GM19463 (cell line): ENCODE measurements around the gene G3BP1.
"Not testable (repeated sequence)": the region's sequence is repeated elsewhere in the genome, so short reads cannot be mapped to it uniquely, and the experiment has no call there.

Experiments
- ATAC-seq: cut with Tn5 transposase; IDR thresholded peaks from one replicate; pipeline ENCODE4 v1.9.1; 2021; ENCODE audit warnings: mild to moderate bottlenecking, moderate library complexity; ENCODE audit not compliant: unreplicated experiment

The G3BP1 gene

GRCh38 chr5:151793358-151793757 lies 21.6 kb downstream of the G3BP1 start:
- no peak for ATAC-seq

GRCh38 chr5:151795426-151795825 lies 23.7 kb downstream of the G3BP1 start:
- no peak for ATAC-seq

DNA sequence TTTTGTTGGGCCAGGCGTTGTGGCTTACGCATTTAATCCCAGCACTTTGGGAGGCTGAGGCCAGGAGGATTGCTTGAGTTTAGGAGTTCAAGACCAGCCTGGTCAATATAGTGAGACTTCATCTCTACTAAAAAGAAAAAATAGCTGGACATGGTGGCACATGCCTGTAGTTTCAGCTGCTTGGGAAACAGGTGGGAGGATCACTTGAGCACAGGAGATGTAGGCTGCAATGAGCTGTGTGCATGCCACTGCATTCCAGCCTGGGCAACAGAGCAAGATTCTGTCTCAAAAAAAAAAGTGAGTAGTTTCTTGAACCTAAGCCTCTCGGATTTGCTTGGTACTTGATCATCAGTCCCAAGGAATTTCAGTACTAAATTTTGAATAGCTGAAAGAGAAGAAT lies 26.9 kb downstream of the G3BP1 start:
- ATAC-seq: no peak

- no peak for ATAC-seq
Observed at GRCh38 chr5:151799407-151799806, 27.7 kb downstream of the G3BP1 start.

GRCh38 chr5:151800532-151800931 lies 28.8 kb downstream of the G3BP1 start:
- no peak for ATAC-seq

DNA sequence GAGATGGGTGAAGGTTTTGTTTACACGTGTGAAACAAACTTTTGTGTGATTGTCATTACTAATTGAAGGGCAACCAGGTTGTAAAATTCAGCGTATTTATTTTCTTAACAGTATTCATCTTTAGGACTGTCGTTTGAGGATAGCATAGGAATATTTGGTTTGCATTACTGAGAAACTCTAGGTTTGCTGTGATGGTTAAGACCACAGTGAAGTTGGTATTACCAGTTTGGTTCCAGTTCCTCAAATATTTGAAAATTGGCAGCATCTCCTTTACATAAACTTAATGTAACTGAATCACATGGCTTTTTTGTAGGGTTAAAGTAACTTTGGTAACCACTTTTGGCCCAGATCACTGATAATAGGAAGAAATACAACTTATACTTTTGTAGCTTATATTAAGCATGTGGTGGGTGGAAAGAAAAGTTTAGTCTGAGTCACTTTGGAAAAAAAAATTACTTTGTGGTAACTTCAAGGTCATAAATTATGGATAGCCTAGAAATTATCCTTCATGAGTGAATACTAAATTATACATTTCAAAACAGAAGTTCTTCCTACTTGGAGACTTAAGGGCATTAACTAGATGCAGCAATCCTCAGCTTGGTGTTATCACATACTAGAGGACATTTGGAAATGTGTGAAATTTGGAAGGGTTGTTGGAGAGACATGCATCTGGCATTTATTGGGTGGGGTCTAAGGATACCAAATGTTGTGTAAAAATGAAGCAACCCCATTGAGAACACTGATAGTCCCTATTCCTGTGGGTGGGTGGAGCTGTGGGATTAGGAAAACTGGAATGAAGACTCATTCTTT lies 33.9 kb downstream of the G3BP1 start:
- ATAC-seq: no peak

GRCh38 chr5:151808451-151809169 lies 36.9 kb downstream of the G3BP1 start:
- ATAC-seq: no peak

DNA sequence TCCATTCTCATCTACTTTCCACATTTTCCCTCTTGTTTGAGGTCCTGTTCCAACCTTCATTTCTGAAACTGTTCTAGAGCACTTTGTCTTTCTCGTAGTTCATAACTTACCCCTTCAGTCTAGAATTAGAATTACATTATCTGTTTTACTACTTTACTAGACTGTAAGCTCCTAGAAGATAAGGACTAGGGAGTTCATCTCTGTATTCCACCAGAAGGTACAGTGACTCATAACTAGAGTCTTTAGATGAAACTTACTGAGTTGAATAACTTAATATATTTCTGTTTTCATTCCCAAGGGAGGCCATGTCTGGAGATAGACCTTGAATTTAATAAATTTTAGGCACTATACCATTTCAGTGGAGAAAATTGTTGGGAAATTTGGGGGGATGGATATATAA lies 38.7 kb downstream of the G3BP1 start:
- peak; percentile 37 for ATAC-seq

GRCh38 chr5:151810897-151811296 lies 39.1 kb downstream of the G3BP1 start:
- no peak for ATAC-seq

DNA sequence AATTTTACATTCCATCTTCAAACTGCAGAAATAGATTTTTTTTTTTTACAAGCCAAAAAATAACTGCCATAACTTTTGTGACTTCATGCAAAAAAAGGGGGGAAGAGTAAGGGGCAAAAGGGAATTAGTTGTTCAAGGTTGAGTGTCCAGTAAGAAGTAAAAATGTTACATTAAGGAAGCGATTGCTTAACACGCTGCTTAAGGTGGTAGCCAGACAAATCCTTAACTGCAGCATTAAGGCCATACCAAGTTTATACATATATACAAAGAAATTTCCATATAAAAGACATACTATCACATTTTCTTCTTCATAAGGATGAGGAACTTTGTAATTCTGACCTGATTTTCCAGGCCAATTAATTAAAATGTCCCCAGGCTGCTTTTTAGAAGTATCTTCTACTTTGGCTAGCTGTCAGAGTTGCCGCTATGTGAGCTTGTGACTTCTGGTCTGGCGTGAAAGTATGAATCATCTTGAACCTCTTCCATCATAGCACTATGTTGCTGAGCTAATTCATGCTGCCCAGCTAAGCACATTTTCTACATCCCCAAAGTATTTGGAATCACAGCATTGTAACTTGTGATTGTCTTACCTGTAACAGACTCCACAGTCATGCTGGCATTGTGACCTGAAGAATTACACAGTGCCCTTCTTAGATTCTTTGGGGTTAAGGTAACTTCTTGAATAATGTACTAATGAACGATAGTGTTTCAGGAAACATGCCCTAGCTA lies 40.0 kb downstream of the G3BP1 start:
- ATAC-seq: no peak

- ATAC-seq: no peak
Observed at GRCh38 chr5:151812757-151813309, 41.1 kb downstream of the G3BP1 start.

GRCh38 chr5:151815051-151815450 lies 43.3 kb downstream of the G3BP1 start:
- ATAC-seq: no peak

DNA sequence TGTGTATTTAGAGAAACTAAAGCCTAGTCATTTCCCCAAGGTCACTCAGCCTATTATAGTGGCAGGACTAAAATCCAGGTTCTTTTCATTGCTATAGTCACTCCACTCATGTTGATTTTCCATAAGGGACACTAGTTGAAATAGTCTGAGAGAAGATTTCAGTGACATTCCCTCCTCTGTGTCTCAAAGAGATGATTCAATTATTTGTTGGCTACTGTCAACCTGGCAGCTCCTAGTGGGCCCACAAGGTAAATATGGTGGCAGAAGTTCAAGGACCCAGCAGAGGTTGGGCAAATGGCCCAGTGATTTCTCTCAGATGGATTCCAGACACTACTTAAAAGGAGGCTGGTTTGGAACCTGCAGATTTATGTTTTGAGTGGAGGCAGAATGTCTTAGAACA lies 48.1 kb downstream of the G3BP1 start:
- ATAC-seq: no peak

DNA sequence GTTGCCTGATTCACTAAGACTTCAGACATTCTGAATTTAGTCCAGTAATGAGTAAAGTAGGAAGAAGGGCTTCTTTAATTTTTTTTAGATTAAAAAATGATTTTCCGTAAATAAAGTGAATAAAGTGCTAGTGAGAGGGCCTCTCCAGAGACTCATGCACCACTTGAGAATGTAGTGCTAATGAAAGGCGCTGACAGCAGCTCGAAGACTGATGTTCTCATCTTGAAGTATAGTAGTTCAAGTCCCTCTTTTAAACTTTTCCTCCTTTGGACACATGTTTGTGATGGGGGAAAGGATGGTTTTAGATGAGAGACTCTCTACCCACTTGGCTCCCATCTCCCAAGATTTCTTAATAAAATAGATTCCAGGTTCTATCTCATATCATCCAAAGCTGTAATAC lies 48.5 kb downstream of the G3BP1 start:
- ATAC-seq: no peak

GRCh38 chr5:151820903-151821302 lies 49.1 kb downstream of the G3BP1 start:
- no peak for ATAC-seq

DNA sequence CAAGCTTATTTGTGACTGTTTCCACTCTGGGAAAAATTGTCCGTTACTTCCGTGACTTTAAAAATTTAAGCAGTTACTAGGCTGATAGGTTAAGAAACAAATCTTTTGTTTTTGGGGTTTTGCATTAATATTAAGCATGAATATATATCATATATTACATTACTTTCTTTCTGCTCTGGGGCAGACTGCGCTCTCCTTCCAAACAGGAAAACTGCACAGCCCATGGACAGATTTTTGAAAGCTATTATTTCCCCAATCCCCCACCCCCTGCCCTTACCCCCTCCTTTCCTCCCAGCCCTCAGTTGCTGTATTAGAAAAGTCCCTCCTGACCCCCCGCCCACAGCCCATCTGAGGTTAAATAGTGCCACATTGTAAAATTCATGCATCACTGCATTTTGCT lies 50.4 kb downstream of the G3BP1 start:
- ATAC-seq: no peak

DNA sequence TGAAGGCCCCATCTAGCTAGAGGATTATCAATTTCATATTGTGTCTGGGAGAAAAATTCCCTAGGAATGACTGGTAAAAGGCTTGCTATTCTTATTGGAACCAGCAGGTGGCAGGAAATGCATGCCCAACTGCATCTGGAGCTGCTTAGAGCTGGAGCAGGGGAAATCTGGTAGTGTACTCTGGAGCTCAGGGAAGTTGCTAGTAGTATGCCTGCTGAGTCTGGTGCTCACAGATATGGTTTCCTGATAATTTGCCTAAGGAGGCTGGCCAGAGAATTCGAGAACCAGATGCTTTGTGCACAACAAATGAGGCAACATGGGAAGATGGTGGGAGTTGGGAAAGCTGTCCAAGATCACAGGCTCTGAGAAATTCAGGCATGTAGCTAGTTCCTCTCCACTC lies 53.7 kb downstream of the G3BP1 start:
- peak; percentile 70 for ATAC-seq

GRCh38 chr5:151829370-151829769 lies 57.6 kb downstream of the G3BP1 start:
- no peak for ATAC-seq

GRCh38 chr5:151832843-151833242 lies 61.1 kb downstream of the G3BP1 start:
- ATAC-seq: not testable (repeated sequence)

DNA sequence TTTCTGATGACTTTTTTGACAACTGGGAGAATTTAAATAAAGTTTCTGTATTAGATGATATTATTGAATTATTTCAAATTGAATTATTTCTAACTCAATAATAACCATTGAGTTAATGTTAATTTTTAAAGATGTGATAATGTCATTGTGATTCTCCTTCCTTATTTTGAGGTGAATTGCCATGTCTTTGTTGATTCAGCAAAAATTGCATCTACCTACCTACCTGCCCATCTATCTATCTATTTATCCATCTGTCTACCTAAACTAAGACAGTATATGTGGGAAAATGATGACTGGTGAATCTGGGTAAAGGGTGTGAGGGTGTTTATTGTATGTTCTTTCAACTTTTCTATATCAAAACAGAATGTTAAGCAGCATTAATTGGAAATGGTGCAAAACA lies 75.0 kb downstream of the G3BP1 start:
- no peak for ATAC-seq

DNA sequence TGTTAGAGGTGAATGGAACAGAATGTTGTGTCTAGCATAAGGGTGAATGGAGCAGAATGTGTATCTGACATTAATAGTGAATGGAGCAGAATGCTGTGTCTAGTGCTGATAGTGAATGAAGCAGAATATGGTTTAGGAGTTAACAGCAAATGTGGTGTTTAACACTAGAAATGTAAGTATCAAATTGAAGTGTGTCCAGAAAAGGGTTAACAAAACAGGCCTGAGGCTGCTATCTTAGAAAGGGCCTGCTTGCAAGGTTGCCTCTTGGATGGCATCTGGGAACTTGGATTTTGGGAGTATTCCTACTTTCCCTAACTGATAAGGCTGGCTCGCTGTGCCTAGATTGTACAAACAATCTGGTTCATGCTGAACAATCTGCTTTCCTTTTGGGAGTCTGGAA lies 76.1 kb downstream of the G3BP1 start:
- no peak for ATAC-seq
